ENCODE measurements around the gene GNB1L. TPM values are rescaled to one million over a fixed set of nuclear protein-coding genes. Genes with fewer than 3 reads are reported as not detected.

GNB1L gene
- total and polyA plus RNA-seq, 2 of the 13 experiments (the other 11 are each of a cell fraction or from before 2014, with no cell fraction given) = 2.5 to 7.4 TPM

DNA sequence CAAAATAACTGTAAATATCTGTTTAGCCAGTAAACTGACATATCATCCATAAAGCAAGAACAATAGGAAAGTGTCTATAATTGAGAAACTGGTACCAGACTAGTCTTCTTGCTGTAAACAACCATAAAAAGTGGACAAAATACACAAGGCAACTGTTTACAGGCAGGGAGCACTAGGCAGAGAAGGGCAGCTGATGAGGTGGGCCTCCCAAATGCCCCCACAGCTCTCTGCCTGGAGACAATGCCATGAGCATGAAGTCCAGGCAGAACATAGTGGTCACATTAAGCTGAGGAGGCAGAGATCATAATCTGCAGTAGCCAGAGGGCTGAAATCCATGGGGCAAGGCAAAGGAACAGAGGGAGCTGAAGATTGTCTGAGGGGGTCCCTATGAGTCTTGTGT lies 63.4 kb downstream of the GNB1L start (continued):
- no peak for TF ChIP-seq SRSF4 (IDR thresholded peaks at IDR 0.05; ENCODE audit: low read depth, low read length, poor library complexity, severe bottlenecking)
- no peak for TF ChIP-seq RFXANK (CRISPR knock-in tag; IDR thresholded peaks at IDR 0.05)

DNA sequence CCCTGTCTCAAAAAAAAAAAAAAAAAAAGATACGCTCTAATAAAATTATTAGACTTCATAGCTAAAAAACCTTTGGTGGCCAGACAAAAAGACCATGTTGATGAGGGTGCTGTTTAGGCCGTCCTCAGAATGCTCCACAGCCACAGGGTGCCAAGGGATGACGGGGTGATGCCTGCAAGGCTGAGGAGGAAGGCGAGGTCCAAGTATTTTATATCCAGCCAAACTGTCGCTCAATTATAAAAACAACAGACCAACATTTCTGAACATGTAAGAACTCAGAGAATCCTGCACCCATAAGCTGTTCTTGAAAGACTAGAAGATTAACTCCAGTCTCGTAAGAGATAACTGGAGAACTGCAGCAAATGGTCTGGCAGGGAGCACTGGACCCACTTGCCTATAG lies 64.8 kb downstream of the GNB1L start:
- ATAC-seq (no peak), FAIRE-seq (no peak)
- no peaks in the 10 kb centered on the region for H3K36me3 ChIP-seq (replicated peaks in 1 of 2; ENCODE audit: control insufficient read depth in 1 of 2, insufficient read depth in 2 of 2, low read length in 2 of 2)

More for the DNA sequence above, 64.8 kb downstream of the GNB1L start:
- no peak for DNase-seq (ENCODE audit: low spot score)
- in situ Hi-C loops (cut with HindIII; ENCODE audit: extremely low pct_ligation_motif_present, low pct_unique_long_range_greater_than_20kb) = no loop called here
- ChIA-PET CTCF (ENCODE audit: low intra/inter-chr PET ratio, low total read pairs) (no interaction called here), POLR2A (no interaction called here)
- 91% methylated on average over 6 of the region's 6 CpGs for WGBS (ENCODE audit: low lambda C conversion rate)
- H3K4me1 ChIP-seq (ENCODE audit: insufficient read depth, low read length) = peaks cover 20% of the 10 kb centered on the region
- H2AFZ ChIP-seq (ENCODE audit: low read length) = no peak overlapping the region
- H3K4me3 ChIP-seq (replicated peaks in 1 of 3; ENCODE audit: insufficient read depth in 1 of 3, low read depth in 2 of 3, low read length in 3 of 3) = no peak overlapping the region
- no peak overlapping the region for H3K4me2 ChIP-seq (ENCODE audit: low read depth, low read length)
- no peaks in the 10 kb centered on the region for H3K9me3 ChIP-seq (ENCODE audit: low read length)
- H3K27me3 ChIP-seq (ENCODE audit: control insufficient read depth in 1 of 2, insufficient read depth in 2 of 2, low read length in 2 of 2) = no peaks in the 10 kb centered on the region
- no TSS peak for BruUV-seq (replicated peaks)
- intact Hi-C loops (cut with micrococcal nuclease; ENCODE audit: unreplicated experiment) = no loop called here
- H3K9ac ChIP-seq (ENCODE audit: insufficient read depth, low read depth, low read length) = no peak overlapping the region
- no peak overlapping the region for H3K27ac ChIP-seq (ENCODE audit: extremely low read length, insufficient read depth, low read length)
- no peaks in the 10 kb centered on the region for H3K79me2 ChIP-seq (ENCODE audit: insufficient read depth, low read length)
- no peaks in the 10 kb centered on the region for H4K20me1 ChIP-seq (ENCODE audit: insufficient read depth, low read length)
- no peak for TF ChIP-seq ZNF383 (CRISPR knock-in tag; IDR thresholded peaks at IDR 0.05; ENCODE audit: borderline replicate concordance)
- TF ChIP-seq PHB2 (IDR thresholded peaks at IDR 0.05; ENCODE audit: partially characterized antibody) = no peak
- TF ChIP-seq, protein P1, sequence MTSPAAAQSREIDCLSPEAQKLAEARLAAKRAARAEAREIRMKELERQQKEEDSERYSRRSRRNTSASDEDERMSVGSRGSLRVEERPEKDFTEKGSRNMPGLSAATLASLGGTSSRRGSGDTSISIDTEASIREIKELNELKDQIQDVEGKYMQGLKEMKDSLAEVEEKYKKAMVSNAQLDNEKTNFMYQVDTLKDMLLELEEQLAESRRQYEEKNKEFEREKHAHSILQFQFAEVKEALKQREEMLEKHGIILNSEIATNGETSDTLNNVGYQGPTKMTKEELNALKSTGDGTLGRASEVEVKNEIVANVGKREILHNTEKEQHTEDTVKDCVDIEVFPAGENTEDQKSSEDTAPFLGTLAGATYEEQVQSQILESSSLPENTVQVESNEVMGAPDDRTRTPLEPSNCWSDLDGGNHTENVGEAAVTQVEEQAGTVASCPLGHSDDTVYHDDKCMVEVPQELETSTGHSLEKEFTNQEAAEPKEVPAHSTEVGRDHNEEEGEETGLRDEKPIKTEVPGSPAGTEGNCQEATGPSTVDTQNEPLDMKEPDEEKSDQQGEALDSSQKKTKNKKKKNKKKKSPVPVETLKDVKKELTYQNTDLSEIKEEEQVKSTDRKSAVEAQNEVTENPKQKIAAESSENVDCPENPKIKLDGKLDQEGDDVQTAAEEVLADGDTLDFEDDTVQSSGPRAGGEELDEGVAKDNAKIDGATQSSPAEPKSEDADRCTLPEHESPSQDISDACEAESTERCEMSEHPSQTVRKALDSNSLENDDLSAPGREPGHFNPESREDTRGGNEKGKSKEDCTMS (CRISPR knock-in tag; conservative IDR thresholded peaks at IDR 0.05) = no peak
- no peak for TF ChIP-seq TAF1 (CRISPR knock-in tag; IDR thresholded peaks at IDR 0.05)
- TF ChIP-seq, protein P2, sequence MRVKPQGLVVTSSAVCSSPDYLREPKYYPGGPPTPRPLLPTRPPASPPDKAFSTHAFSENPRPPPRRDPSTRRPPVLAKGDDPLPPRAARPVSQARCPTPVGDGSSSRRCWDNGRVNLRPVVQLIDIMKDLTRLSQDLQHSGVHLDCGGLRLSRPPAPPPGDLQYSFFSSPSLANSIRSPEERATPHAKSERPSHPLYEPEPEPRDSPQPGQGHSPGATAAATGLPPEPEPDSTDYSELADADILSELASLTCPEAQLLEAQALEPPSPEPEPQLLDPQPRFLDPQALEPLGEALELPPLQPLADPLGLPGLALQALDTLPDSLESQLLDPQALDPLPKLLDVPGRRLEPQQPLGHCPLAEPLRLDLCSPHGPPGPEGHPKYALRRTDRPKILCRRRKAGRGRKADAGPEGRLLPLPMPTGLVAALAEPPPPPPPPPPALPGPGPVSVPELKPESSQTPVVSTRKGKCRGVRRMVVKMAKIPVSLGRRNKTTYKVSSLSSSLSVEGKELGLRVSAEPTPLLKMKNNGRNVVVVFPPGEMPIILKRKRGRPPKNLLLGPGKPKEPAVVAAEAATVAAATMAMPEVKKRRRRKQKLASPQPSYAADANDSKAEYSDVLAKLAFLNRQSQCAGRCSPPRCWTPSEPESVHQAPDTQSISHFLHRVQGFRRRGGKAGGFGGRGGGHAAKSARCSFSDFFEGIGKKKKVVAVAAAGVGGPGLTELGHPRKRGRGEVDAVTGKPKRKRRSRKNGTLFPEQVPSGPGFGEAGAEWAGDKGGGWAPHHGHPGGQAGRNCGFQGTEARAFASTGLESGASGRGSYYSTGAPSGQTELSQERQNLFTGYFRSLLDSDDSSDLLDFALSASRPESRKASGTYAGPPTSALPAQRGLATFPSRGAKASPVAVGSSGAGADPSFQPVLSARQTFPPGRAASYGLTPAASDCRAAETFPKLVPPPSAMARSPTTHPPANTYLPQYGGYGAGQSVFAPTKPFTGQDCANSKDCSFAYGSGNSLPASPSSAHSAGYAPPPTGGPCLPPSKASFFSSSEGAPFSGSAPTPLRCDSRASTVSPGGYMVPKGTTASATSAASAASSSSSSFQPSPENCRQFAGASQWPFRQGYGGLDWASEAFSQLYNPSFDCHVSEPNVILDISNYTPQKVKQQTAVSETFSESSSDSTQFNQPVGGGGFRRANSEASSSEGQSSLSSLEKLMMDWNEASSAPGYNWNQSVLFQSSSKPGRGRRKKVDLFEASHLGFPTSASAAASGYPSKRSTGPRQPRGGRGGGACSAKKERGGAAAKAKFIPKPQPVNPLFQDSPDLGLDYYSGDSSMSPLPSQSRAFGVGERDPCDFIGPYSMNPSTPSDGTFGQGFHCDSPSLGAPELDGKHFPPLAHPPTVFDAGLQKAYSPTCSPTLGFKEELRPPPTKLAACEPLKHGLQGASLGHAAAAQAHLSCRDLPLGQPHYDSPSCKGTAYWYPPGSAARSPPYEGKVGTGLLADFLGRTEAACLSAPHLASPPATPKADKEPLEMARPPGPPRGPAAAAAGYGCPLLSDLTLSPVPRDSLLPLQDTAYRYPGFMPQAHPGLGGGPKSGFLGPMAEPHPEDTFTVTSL (CRISPR knock-in tag; IDR thresholded peaks at IDR 0.05; ENCODE audit: borderline replicate concordance) = no peak

Data from HepG2 (cell line).